Lower lobe of right lung (tissue), 2 donors: ENCODE results near the gene SCIN. TPM values are rescaled to one million over a fixed set of nuclear protein-coding genes. Genes with fewer than 3 reads are reported as not detected.
"Not testable (repeated sequence)": the region's sequence is repeated elsewhere in the genome, so short reads cannot be mapped to it uniquely, and the experiment has no call there.

Source experiments
- ATAC-seq, 2 donors: fragments of 200-7000 bp; cut with Tn5 transposase; one replicate each; pipeline ENCODE4 v1.9.1; 2020 to 2022; ENCODE audit warnings: mild to moderate bottlenecking in 2 of 2, moderate library complexity in 2 of 2
- DNase-seq: peaks from one replicate; pipeline ENCODE4 v3.0.0-alpha.2; 2020
- H3K27ac ChIP-seq: fragments of 200-600 bp; one replicate; pipeline ENCODE4 v1.8.0; 2022
- H3K27me3 ChIP-seq: fragments of 200-600 bp; one replicate; pipeline ENCODE4 v1.8.0; 2022; ENCODE audit warnings: low read depth
- H3K36me3 ChIP-seq: fragments of 200-600 bp; one replicate; pipeline ENCODE4 v1.8.0; 2022; ENCODE audit warnings: mild to moderate bottlenecking
- H3K4me1 ChIP-seq: fragments of 200-600 bp; one replicate; pipeline ENCODE4 v1.8.0; 2022
- H3K4me3 ChIP-seq: fragments of 200-600 bp; one replicate; pipeline ENCODE4 v1.8.0; 2022; ENCODE audit warnings: mild to moderate bottlenecking
- H3K9me3 ChIP-seq: fragments of 200-600 bp; one replicate; pipeline ENCODE4 v1.8.0; 2022
- CTCF ChIP-seq: fragments of 200-600 bp; IDR thresholded peaks from one replicate; pipeline ENCODE4 v1.8.0; 2022; ENCODE audit warnings: antibody characterized with exemption, mild to moderate bottlenecking
- intact Hi-C: fragments of 100-400 bp; cut with DNase I; formaldehyde crosslinking; loops from one replicate; pipeline ENCODE4 v1.11.0; 2022
- long read RNA-seq: library from polyadenylated mRNA; unstranded; transcript quantifications from one replicate; pipeline ENCODE4 v2.0.0, GENCODE V29; 2021
- total RNA-seq: library from RNA; stranded (reverse); fragmentation: NEBNext Ultra II Directional; extraction: Animal tissue kit (Norgen Biotek cat#: 25700); gene quantifications from one replicate; pipeline ENCODE4 v1.2.1, GENCODE V29; 2021
- donor health status: DM: no; HTN: yes; CAD: no; lungs with severe emphysema.

Gene SCIN
- total RNA-seq = 21.1 TPM
- long read RNA-seq, full-length matches to known transcripts = 102 of 123 reads
- long read RNA-seq, partial matches to known transcripts = 8 of 123 reads
- long read RNA-seq, other reads (novel, unspliced or antisense) = 13 of 123 reads

- Histone ChIP-seq H3K9me3 (no peaks in the 10 kb centered on the region), H3K36me3 (no peaks in the 10 kb centered on the region), H3K4me1 (peaks cover 15% of the 10 kb centered on the region), H3K27ac (peak within 1 kb of the TSS; percentile 66), H3K4me3 (peak within 1 kb of the TSS; percentile 53), H3K27me3 (peaks cover 26% of the 10 kb centered on the region)
- DNase-seq = peak; percentile 68
- peak; percentile 76 to 83 for ATAC-seq
- TF ChIP-seq CTCF = no peak
- intact Hi-C loops = no loop called here
Measured at GRCh38 chr7:12570534-12571461, at the start of gene SCIN. Gene SCIN, plus strand, starts transcription at chr7:12570720. Its CDS starts 67 bp downstream, at chr7:12570787.

GRCh38 chr7:12524794-12525386 is 45.6 kb upstream of the SCIN start:
- no peak for ATAC-seq
- TF ChIP-seq CTCF = peak; percentile 67

GRCh38 chr7:12526693-12527092 is 43.8 kb upstream of the SCIN start:
- H3K4me3 ChIP-seq, H3K36me3 ChIP-seq, H3K27ac ChIP-seq, DNase-seq, H3K27me3 ChIP-seq, H3K4me1 ChIP-seq, H3K9me3 ChIP-seq, ATAC-seq: not testable (repeated sequence)
- intact Hi-C loops = loop anchor here (10.0 kb wide), 1 partner anchor 738 kb away; no protein-coding TSS in a partner anchor

More at GRCh38 chr7:12524794-12525386, 45.6 kb upstream of the SCIN start:
- Histone ChIP-seq H3K4me3 (no peak overlapping the region), H3K4me1 (no peaks in the 10 kb centered on the region), H3K27me3 (no peaks in the 10 kb centered on the region), H3K27ac (no peak overlapping the region), H3K36me3 (no peaks in the 10 kb centered on the region), H3K9me3 (no peaks in the 10 kb centered on the region)
- intact Hi-C loops = loop anchor here (10.0 kb wide), 1 partner anchor 740 kb away; no protein-coding TSS in a partner anchor
- DNase-seq = no peak

- not testable (repeated sequence) for H3K9me3 ChIP-seq, ATAC-seq, H3K36me3 ChIP-seq, H3K4me1 ChIP-seq, H3K4me3 ChIP-seq, H3K27me3 ChIP-seq, DNase-seq, H3K27ac ChIP-seq
- intact Hi-C loops = loop anchor here (10.0 kb wide), 1 partner anchor 737 kb away; no protein-coding TSS in a partner anchor
Measured at GRCh38 chr7:12527670-12528069, 42.9 kb upstream of the SCIN start.

- DNase-seq = no peak
- no peaks in the 10 kb centered on the region for H3K36me3 ChIP-seq
- no peak for ATAC-seq
- H3K27ac ChIP-seq = no peak overlapping the region
- no peaks in the 10 kb centered on the region for H3K27me3 ChIP-seq
- no peak overlapping the region for H3K4me3 ChIP-seq
- intact Hi-C loops = loop anchor here (10.0 kb wide), 1 partner anchor 735 kb away; no protein-coding TSS in a partner anchor
- no peaks in the 10 kb centered on the region for H3K4me1 ChIP-seq
- TF ChIP-seq CTCF = no peak
- no peaks in the 10 kb centered on the region for H3K9me3 ChIP-seq
Measured at GRCh38 chr7:12529971-12530710, 40.4 kb upstream of the SCIN start.

- DNase-seq (no peak), ATAC-seq (no peak)
- H3K4me3 ChIP-seq = no peak overlapping the region
- TF ChIP-seq CTCF = no peak
- no peaks in the 10 kb centered on the region for H3K9me3 ChIP-seq
- intact Hi-C loops = no loop called here
- no peak overlapping the region for H3K27ac ChIP-seq
- H3K27me3 ChIP-seq = no peaks in the 10 kb centered on the region
- H3K4me1 ChIP-seq = no peaks in the 10 kb centered on the region
- no peaks in the 10 kb centered on the region for H3K36me3 ChIP-seq
Measured at GRCh38 chr7:12531784-12532183, 38.7 kb upstream of the SCIN start.
